ENCODE measurements around the gene MDP1.

The MDP1 gene

GRCh38 chr14:24181371-24182077 is 34.3 kb downstream of the MDP1 start:
- DNase-seq (ENCODE audit: low read depth in 2 of 2) = no peak

- no peak for DNase-seq (ENCODE audit: low read depth in 2 of 2)
Measured at GRCh38 chr14:24179961-24180796, 35.7 kb downstream of the MDP1 start.

- no peak for DNase-seq (ENCODE audit: low read depth in 2 of 2)
Measured at GRCh38 chr14:24179294-24179960, 36.4 kb downstream of the MDP1 start.

GRCh38 chr14:24178399-24179178 is 37.3 kb downstream of the MDP1 start:
- no peak for DNase-seq (ENCODE audit: low read depth in 2 of 2)

GRCh38 chr14:24177891-24178290 is 38.0 kb downstream of the MDP1 start:
- DNase-seq (ENCODE audit: low read depth in 2 of 2) = no peak

- no peak for DNase-seq (ENCODE audit: low read depth in 2 of 2)
Measured at GRCh38 chr14:24177041-24177825, 38.6 kb downstream of the MDP1 start.

GRCh38 chr14:24176599-24176998 is 39.3 kb downstream of the MDP1 start:
- DNase-seq (ENCODE audit: low read depth in 2 of 2) = no peak

GRCh38 chr14:24172871-24173281 is 43.0 kb downstream of the MDP1 start:
- DNase-seq (ENCODE audit: low read depth in 2 of 2) = no peak

GRCh38 chr14:24172261-24172860 is 43.5 kb downstream of the MDP1 start:
- DNase-seq (ENCODE audit: low read depth in 2 of 2) = no peak

- peak; percentile 60 to 62 for DNase-seq (ENCODE audit: low read depth in 2 of 2)
Measured at GRCh38 chr14:24171422-24172260, 44.2 kb downstream of the MDP1 start, which contains the start of gene REC8. Gene REC8 (plus strand): TSS chr14:24172080. CDS start chr14:24172553, 473 bp downstream.

- no peak for DNase-seq (ENCODE audit: low read depth in 2 of 2)
Measured at GRCh38 chr14:24167469-24168114, 48.3 kb downstream of the MDP1 start.

GRCh38 chr14:24165785-24166184 is 50.1 kb downstream of the MDP1 start:
- DNase-seq (ENCODE audit: low read depth in 2 of 2) = no peak

- no peak for DNase-seq (ENCODE audit: low read depth in 2 of 2)
Measured at GRCh38 chr14:24164518-24164991, 51.3 kb downstream of the MDP1 start.

All from stimulated activated CD4-positive, alpha-beta T cell treated with anti-CD3 and anti-CD28 coated beads, Interleukin-4, amount 100 ng/mL, for 48 hours (primary cell).